Measurements from ENCODE around the gene MORN1.

Gene MORN1

GRCh38 chr1:2419416-2419815 lies 28.1 kb upstream of the MORN1 start:
- no peak for DNase-seq (ENCODE audit: low read depth)

- DNase-seq (ENCODE audit: low read depth): no peak
These were observed 27.5 kb upstream of the MORN1 start for GRCh38 chr1:2418791-2419320.

- DNase-seq (ENCODE audit: low read depth): no peak
These were observed 26.5 kb upstream of the MORN1 start for GRCh38 chr1:2417833-2418225.

GRCh38 chr1:2417083-2417832 lies 25.9 kb upstream of the MORN1 start:
- DNase-seq (ENCODE audit: low read depth): no peak

- DNase-seq (ENCODE audit: low read depth): no peak
These were observed 25.0 kb upstream of the MORN1 start for GRCh38 chr1:2416403-2416802.

- no peak for DNase-seq (ENCODE audit: low read depth)
These were observed 24.5 kb upstream of the MORN1 start for GRCh38 chr1:2415801-2416208.

- no peak for DNase-seq (ENCODE audit: low read depth)
These were observed 24.0 kb upstream of the MORN1 start for GRCh38 chr1:2415337-2415736.

GRCh38 chr1:2414297-2414958 lies 23.1 kb upstream of the MORN1 start:
- DNase-seq (ENCODE audit: low read depth): peak; percentile 74

GRCh38 chr1:2413495-2414296 lies 22.3 kb upstream of the MORN1 start:
- no peak for DNase-seq (ENCODE audit: low read depth)

- no peak for DNase-seq (ENCODE audit: low read depth)
These were observed 21.6 kb upstream of the MORN1 start for GRCh38 chr1:2412773-2413494.

- peak; percentile 97 for DNase-seq (ENCODE audit: low read depth)
These were observed 21.0 kb upstream of the MORN1 start, which contains the start of gene PEX10 for GRCh38 chr1:2412395-2412772. PEX10 (minus strand) TSS chr1:2412564; CDS start chr1:2412502, 62 bp downstream.

GRCh38 chr1:2411801-2412394 lies 20.5 kb upstream of the MORN1 start:
- DNase-seq (ENCODE audit: low read depth): no peak

- no peak for DNase-seq (ENCODE audit: low read depth)
These were observed 18.4 kb upstream of the MORN1 start for GRCh38 chr1:2409745-2410144.

GRCh38 chr1:2408859-2409276 lies 17.5 kb upstream of the MORN1 start:
- no peak for DNase-seq (ENCODE audit: low read depth)

GRCh38 chr1:2408456-2408855 lies 17.1 kb upstream of the MORN1 start:
- no peak for DNase-seq (ENCODE audit: low read depth)

GRCh38 chr1:2407991-2408275 lies 16.6 kb upstream of the MORN1 start:
- DNase-seq (ENCODE audit: low read depth): no peak

GRCh38 chr1:2407166-2407990 lies 16.0 kb upstream of the MORN1 start:
- no peak for DNase-seq (ENCODE audit: low read depth)

- DNase-seq (ENCODE audit: low read depth): no peak
These were observed 15.2 kb upstream of the MORN1 start for GRCh38 chr1:2406451-2407041.

- DNase-seq (ENCODE audit: low read depth): no peak
These were observed 14.4 kb upstream of the MORN1 start for GRCh38 chr1:2405588-2406295.
